Spinal cord (tissue), 10 donors: ENCODE measurements around the gene CGN. TPM values are rescaled to one million over a fixed set of nuclear protein-coding genes. Genes with fewer than 3 reads are reported as not detected.

Experiments
- DNase-seq, 6 donors: peaks; one replicate each; pipeline versions ENCODE4 v3.0.0 to v3.0.0-alpha.2; 2013 to 2015; ENCODE audit warnings: low spot score in 6 of 6, low read depth in 4 of 6
- H3K27ac ChIP-seq: one replicate; pipeline ENCODE4 v1.5.1; 2013; ENCODE audit warnings: low read depth, low read length, control low read depth
- H3K27me3 ChIP-seq: one replicate; pipeline ENCODE4 v1.6.1; 2013; ENCODE audit warnings: low read length; ENCODE audit not compliant: control insufficient read depth, insufficient read depth
- H3K36me3 ChIP-seq: one replicate; pipeline ENCODE4 v1.6.1; 2013; ENCODE audit warnings: low read length; ENCODE audit not compliant: control insufficient read depth, insufficient read depth
- H3K4me1 ChIP-seq: one replicate; pipeline ENCODE4 v1.6.1; 2013; ENCODE audit warnings: low read length; ENCODE audit not compliant: control insufficient read depth, insufficient read depth
- H3K4me3 ChIP-seq: one replicate; pipeline ENCODE4 v1.5.1; 2013; ENCODE audit warnings: low read depth, low read length, control low read depth
- H3K9me3 ChIP-seq: one replicate; pipeline ENCODE4 v1.6.1; 2013; ENCODE audit warnings: low read length; ENCODE audit not compliant: control insufficient read depth, insufficient read depth
- WGBS: methylation state at CpG from one replicate; pipeline ENCODE4 v1.1.5; 2013; ENCODE audit warnings: missing lambda C conversion rate; ENCODE audit not compliant: insufficient coverage; 5-methylcytosine and 5-hydroxymethylcytosine counted together
- polyA plus RNA-seq, 2 donors: library from polyadenylated mRNA; unstranded; fragments of 120-200 nt; gene quantifications; one replicate each; pipeline ENCODE4 v1.2.1, GENCODE V29; 2013; ENCODE audit not compliant: insufficient read length in 2 of 2
- total RNA-seq, 2 donors: library from RNA; depleted of rRNA in 1 of 2; stranded (reverse); fragments of 120-200 nt in 1 of 2; fragments of >200 nt in 1 of 2; gene quantifications; one replicate each; pipeline versions ENCODE4 v1.2.3 to v1.2.4, GENCODE V29; 2013 to 2014
- donor health status: healthy.

Gene CGN
- total and polyA plus RNA-seq, 4 donors = 2.4 to 14.1 (median 5.5) TPM

GRCh38 chr1:151495316-151495715 lies 15.9 kb upstream of the CGN start:
- H3K36me3 ChIP-seq = no peaks in the 10 kb centered on the region
- WGBS = 50% methylated on average over 1 of the region's 1 CpG
- H3K4me3 ChIP-seq = no peak overlapping the region
- DNase-seq = no peak
- H3K9me3 ChIP-seq = no peaks in the 10 kb centered on the region
- H3K27ac ChIP-seq = no peak overlapping the region
- H3K27me3 ChIP-seq = no peaks in the 10 kb centered on the region
- peaks cover 5% of the 10 kb centered on the region for H3K4me1 ChIP-seq

GRCh38 chr1:151499365-151499764 lies 11.8 kb upstream of the CGN start:
- no peaks in the 10 kb centered on the region for H3K9me3 ChIP-seq
- H3K4me3 ChIP-seq = no peak overlapping the region
- H3K27ac ChIP-seq = no peak overlapping the region
- peaks cover 3% of the 10 kb centered on the region for H3K4me1 ChIP-seq
- WGBS = 100% methylated on average over 2 of the region's 5 CpGs
- no peak for DNase-seq
- no peaks in the 10 kb centered on the region for H3K27me3 ChIP-seq
- no peaks in the 10 kb centered on the region for H3K36me3 ChIP-seq

GRCh38 chr1:151499930-151500329 lies 11.3 kb upstream of the CGN start:
- no peak for DNase-seq
- no peaks in the 10 kb centered on the region for H3K4me1 ChIP-seq
- no peak overlapping the region for H3K27ac ChIP-seq
- H3K4me3 ChIP-seq = no peak overlapping the region
- H3K27me3 ChIP-seq = no peaks in the 10 kb centered on the region
- no CpG with 5 or more reads among the region's 1 CpG for WGBS
- H3K36me3 ChIP-seq = no peaks in the 10 kb centered on the region
- H3K9me3 ChIP-seq = no peaks in the 10 kb centered on the region

GRCh38 chr1:151501474-151501873 lies 9.7 kb upstream of the CGN start:
- H3K9me3 ChIP-seq = no peaks in the 10 kb centered on the region
- no peak for DNase-seq
- no peaks in the 10 kb centered on the region for H3K27me3 ChIP-seq
- no peak overlapping the region for H3K27ac ChIP-seq
- H3K36me3 ChIP-seq = no peaks in the 10 kb centered on the region
- H3K4me3 ChIP-seq = no peak overlapping the region
- 69% methylated on average over 8 of the region's 10 CpGs for WGBS
- H3K4me1 ChIP-seq = no peaks in the 10 kb centered on the region

GRCh38 chr1:151502035-151502700 lies 9.0 kb upstream of the CGN start:
- Histone ChIP-seq H3K36me3 (no peaks in the 10 kb centered on the region), H3K27ac (no peak overlapping the region), H3K27me3 (no peaks in the 10 kb centered on the region), H3K4me1 (no peaks in the 10 kb centered on the region), H3K9me3 (no peaks in the 10 kb centered on the region), H3K4me3 (no peak overlapping the region)
- 52% methylated on average over 5 of the region's 5 CpGs for WGBS
- no peak for DNase-seq

- Histone ChIP-seq H3K9me3 (no peaks in the 10 kb centered on the region), H3K27ac (no peak overlapping the region)
- no peak for DNase-seq
Observed at GRCh38 chr1:151502859-151503780, 8.1 kb upstream of the CGN start.

GRCh38 chr1:151504252-151504651 lies 6.9 kb upstream of the CGN start:
- no peak for DNase-seq
- Histone ChIP-seq H3K36me3 (no peaks in the 10 kb centered on the region), H3K9me3 (no peaks in the 10 kb centered on the region), H3K4me3 (no peak overlapping the region), H3K27me3 (no peaks in the 10 kb centered on the region), H3K4me1 (no peaks in the 10 kb centered on the region), H3K27ac (no peak overlapping the region)
- 100% methylated on average over 1 of the region's 3 CpGs for WGBS

More at GRCh38 chr1:151502859-151503780, 8.1 kb upstream of the CGN start:
- H3K4me1 ChIP-seq = no peaks in the 10 kb centered on the region
- H3K4me3 ChIP-seq = no peak overlapping the region
- WGBS = 65% methylated on average over 5 of the region's 7 CpGs
- H3K36me3 ChIP-seq = no peaks in the 10 kb centered on the region
- no peaks in the 10 kb centered on the region for H3K27me3 ChIP-seq

- Histone ChIP-seq H3K4me1 (no peaks in the 10 kb centered on the region), H3K27ac (no peak overlapping the region), H3K27me3 (no peaks in the 10 kb centered on the region), H3K4me3 (no peak overlapping the region), H3K9me3 (no peaks in the 10 kb centered on the region), H3K36me3 (no peaks in the 10 kb centered on the region)
- no CpG with 5 or more reads among the region's 4 CpGs for WGBS
- no peak for DNase-seq
Observed at GRCh38 chr1:151504759-151505158, 6.4 kb upstream of the CGN start.

- no peak for DNase-seq
- no peak overlapping the region for H3K4me3 ChIP-seq
- 96% methylated on average over 4 of the region's 6 CpGs for WGBS
- H3K9me3 ChIP-seq = no peaks in the 10 kb centered on the region
- H3K36me3 ChIP-seq = no peaks in the 10 kb centered on the region
- peaks cover 8% of the 10 kb centered on the region for H3K27me3 ChIP-seq
- H3K27ac ChIP-seq = no peak overlapping the region
- H3K4me1 ChIP-seq = peaks cover 19% of the 10 kb centered on the region
Observed at GRCh38 chr1:151508833-151509232, 2.4 kb upstream of the CGN start.
